Stimulated activated memory B cell treated with anti-CD40 and anti-IgM and Interleukin-4, amounts not matched to agents 10 μg/mL and 1 μg/mL and 100 μg/mL, for 72 hours (primary cell): ENCODE measurements around the gene PPP1R8.
"Not testable (repeated sequence)": the region's sequence is repeated elsewhere in the genome, so short reads cannot be mapped to it uniquely, and the experiment has no call there.

Experiments used
- ATAC-seq: fragments of 150-1000 bp; cut with Tn5 transposase; 2 replicates; pipeline ENCODE4 v1.10.0; 2021
- H3K27ac Mint-ChIP-seq: one replicate; pipeline ENCODE4 v1.8.0; 2022; ENCODE audit warnings: mild to moderate bottlenecking, mixed read lengths
- H3K27me3 Mint-ChIP-seq: one replicate; pipeline ENCODE4 v1.8.0; 2022; ENCODE audit warnings: mixed read lengths
- H3K36me3 Mint-ChIP-seq: one replicate; pipeline ENCODE4 v1.8.0; 2022; ENCODE audit warnings: mixed read lengths
- H3K4me1 Mint-ChIP-seq: one replicate; pipeline ENCODE4 v1.8.0; 2022; ENCODE audit warnings: mixed read lengths
- H3K4me3 Mint-ChIP-seq: one replicate; pipeline ENCODE4 v1.8.0; 2022; ENCODE audit warnings: mild to moderate bottlenecking, moderate library complexity, mixed read lengths
- H3K9me3 Mint-ChIP-seq: one replicate; pipeline ENCODE4 v1.8.0; 2022; ENCODE audit warnings: mixed read lengths

PPP1R8 gene

GRCh38 chr1:27830621-27831440 is at the start of gene PPP1R8:
Gene PPP1R8, plus strand, starts transcription at chr1:27830782. Its CDS starts 54 bp downstream, at chr1:27830836.
- Mint-ChIP-seq H3K9me3 (no peaks in the 10 kb centered on the region), H3K27me3 (no peaks in the 10 kb centered on the region), H3K36me3 (peaks cover 5% of the 10 kb centered on the region), H3K4me3 (peak within 1 kb of the TSS; percentile 96), H3K27ac (peak within 1 kb of the TSS; percentile 99), H3K4me1 (peaks cover 25% of the 10 kb centered on the region)
- ATAC-seq = peak; percentile 99

GRCh38 chr1:27782950-27783349 is 47.6 kb upstream of the PPP1R8 start:
- no peak overlapping the region for H3K27ac Mint-ChIP-seq

GRCh38 chr1:27784700-27785099 is 45.9 kb upstream of the PPP1R8 start:
- no peak overlapping the region for H3K4me3 Mint-ChIP-seq
- H3K27ac Mint-ChIP-seq = no peak overlapping the region
- H3K4me1 Mint-ChIP-seq = peaks cover 19% of the 10 kb centered on the region
- peaks cover 20% of the 10 kb centered on the region for H3K36me3 Mint-ChIP-seq
- no peak for ATAC-seq
- no peaks in the 10 kb centered on the region for H3K9me3 Mint-ChIP-seq
- no peaks in the 10 kb centered on the region for H3K27me3 Mint-ChIP-seq

More at GRCh38 chr1:27782950-27783349, 47.6 kb upstream of the PPP1R8 start:
- peaks cover 27% of the 10 kb centered on the region for H3K4me1 Mint-ChIP-seq
- H3K27me3 Mint-ChIP-seq = no peaks in the 10 kb centered on the region
- ATAC-seq = no peak
- no peak overlapping the region for H3K4me3 Mint-ChIP-seq
- H3K9me3 Mint-ChIP-seq = no peaks in the 10 kb centered on the region
- H3K36me3 Mint-ChIP-seq = peaks cover 18% of the 10 kb centered on the region

GRCh38 chr1:27785781-27786455 is 44.7 kb upstream of the PPP1R8 start:
- H3K36me3 Mint-ChIP-seq = peaks cover 22% of the 10 kb centered on the region
- H3K27ac Mint-ChIP-seq = peak overlapping the region; percentile 1
- H3K9me3 Mint-ChIP-seq = no peaks in the 10 kb centered on the region
- H3K4me1 Mint-ChIP-seq = peaks cover 13% of the 10 kb centered on the region
- no peak for ATAC-seq
- no peak overlapping the region for H3K4me3 Mint-ChIP-seq
- no peaks in the 10 kb centered on the region for H3K27me3 Mint-ChIP-seq

GRCh38 chr1:27787895-27788294 is 42.7 kb upstream of the PPP1R8 start:
- Mint-ChIP-seq H3K27ac (no peak overlapping the region), H3K9me3 (no peaks in the 10 kb centered on the region), H3K36me3 (peaks cover 22% of the 10 kb centered on the region), H3K27me3 (no peaks in the 10 kb centered on the region), H3K4me3 (no peak overlapping the region), H3K4me1 (peaks cover 13% of the 10 kb centered on the region)
- no peak for ATAC-seq

- Mint-ChIP-seq H3K9me3 (no peaks in the 10 kb centered on the region), H3K4me3 (no peak overlapping the region), H3K36me3 (peaks cover 28% of the 10 kb centered on the region), H3K27ac (no peak overlapping the region), H3K27me3 (no peaks in the 10 kb centered on the region), H3K4me1 (peaks cover 13% of the 10 kb centered on the region)
- ATAC-seq = no peak
These were observed 41.0 kb upstream of the PPP1R8 start for GRCh38 chr1:27789540-27790041.

- Mint-ChIP-seq H3K4me1 (peaks cover 13% of the 10 kb centered on the region), H3K36me3 (peaks cover 34% of the 10 kb centered on the region)
- ATAC-seq, H3K9me3 Mint-ChIP-seq, H3K27ac Mint-ChIP-seq, H3K27me3 Mint-ChIP-seq, H3K4me3 Mint-ChIP-seq: not testable (repeated sequence)
These were observed 40.3 kb upstream of the PPP1R8 start for GRCh38 chr1:27790270-27790669.

GRCh38 chr1:27795601-27796000 is 35.0 kb upstream of the PPP1R8 start:
- H3K36me3 Mint-ChIP-seq = peaks cover 52% of the 10 kb centered on the region
- no peak overlapping the region for H3K4me3 Mint-ChIP-seq
- peaks cover 8% of the 10 kb centered on the region for H3K4me1 Mint-ChIP-seq
- no peak for ATAC-seq
- no peak overlapping the region for H3K27ac Mint-ChIP-seq
- no peaks in the 10 kb centered on the region for H3K27me3 Mint-ChIP-seq
- H3K9me3 Mint-ChIP-seq = no peaks in the 10 kb centered on the region

- ATAC-seq = no peak
- H3K4me3 Mint-ChIP-seq = no peak overlapping the region
- no peak overlapping the region for H3K27ac Mint-ChIP-seq
- peaks cover 50% of the 10 kb centered on the region for H3K36me3 Mint-ChIP-seq
- H3K27me3 Mint-ChIP-seq = no peaks in the 10 kb centered on the region
- H3K4me1 Mint-ChIP-seq = no peaks in the 10 kb centered on the region
- H3K9me3 Mint-ChIP-seq = no peaks in the 10 kb centered on the region
These were observed 25.8 kb upstream of the PPP1R8 start for GRCh38 chr1:27804791-27805190.

GRCh38 chr1:27806758-27807157 is 23.8 kb upstream of the PPP1R8 start:
- Mint-ChIP-seq H3K4me1 (no peaks in the 10 kb centered on the region), H3K9me3 (no peaks in the 10 kb centered on the region), H3K27ac (no peak overlapping the region), H3K36me3 (peaks cover 49% of the 10 kb centered on the region), H3K27me3 (no peaks in the 10 kb centered on the region), H3K4me3 (no peak overlapping the region)
- ATAC-seq = no peak

- Mint-ChIP-seq H3K4me3 (no peak overlapping the region), H3K27me3 (no peaks in the 10 kb centered on the region), H3K9me3 (no peaks in the 10 kb centered on the region), H3K36me3 (peaks cover 50% of the 10 kb centered on the region), H3K27ac (no peak overlapping the region), H3K4me1 (no peaks in the 10 kb centered on the region)
- no peak for ATAC-seq
These were observed 23.2 kb upstream of the PPP1R8 start for GRCh38 chr1:27807385-27807784.

GRCh38 chr1:27808131-27808530 is 22.5 kb upstream of the PPP1R8 start:
- not testable (repeated sequence) for H3K27ac Mint-ChIP-seq, H3K9me3 Mint-ChIP-seq, ATAC-seq, H3K27me3 Mint-ChIP-seq, H3K4me1 Mint-ChIP-seq, H3K4me3 Mint-ChIP-seq
- H3K36me3 Mint-ChIP-seq = peaks cover 48% of the 10 kb centered on the region

GRCh38 chr1:27809883-27810282 is 20.7 kb upstream of the PPP1R8 start:
- no peak for ATAC-seq
- Mint-ChIP-seq H3K27ac (no peak overlapping the region), H3K27me3 (no peaks in the 10 kb centered on the region), H3K36me3 (peaks cover 31% of the 10 kb centered on the region), H3K4me3 (no peak overlapping the region), H3K4me1 (no peaks in the 10 kb centered on the region), H3K9me3 (no peaks in the 10 kb centered on the region)

- Mint-ChIP-seq H3K27me3 (no peaks in the 10 kb centered on the region), H3K4me3 (no peak overlapping the region), H3K4me1 (no peaks in the 10 kb centered on the region), H3K36me3 (peaks cover 34% of the 10 kb centered on the region), H3K27ac (no peak overlapping the region), H3K9me3 (no peaks in the 10 kb centered on the region)
- no peak for ATAC-seq
These were observed 18.7 kb upstream of the PPP1R8 start for GRCh38 chr1:27811741-27812500.

GRCh38 chr1:27816921-27817630 is 13.5 kb upstream of the PPP1R8 start:
- Mint-ChIP-seq H3K27me3 (no peaks in the 10 kb centered on the region), H3K27ac (peak overlapping the region; percentile 51), H3K9me3 (no peaks in the 10 kb centered on the region), H3K4me3 (no peak overlapping the region), H3K4me1 (no peaks in the 10 kb centered on the region), H3K36me3 (peaks cover 49% of the 10 kb centered on the region)
- ATAC-seq = no peak
